NCI-H2107 (cell line): ENCODE data around the gene DACH1.

Experiments
- DNase-seq: peaks from one replicate; lab custom pipeline; 2025; lab: John Stamatoyannopoulos, UW

Gene DACH1

DNA sequence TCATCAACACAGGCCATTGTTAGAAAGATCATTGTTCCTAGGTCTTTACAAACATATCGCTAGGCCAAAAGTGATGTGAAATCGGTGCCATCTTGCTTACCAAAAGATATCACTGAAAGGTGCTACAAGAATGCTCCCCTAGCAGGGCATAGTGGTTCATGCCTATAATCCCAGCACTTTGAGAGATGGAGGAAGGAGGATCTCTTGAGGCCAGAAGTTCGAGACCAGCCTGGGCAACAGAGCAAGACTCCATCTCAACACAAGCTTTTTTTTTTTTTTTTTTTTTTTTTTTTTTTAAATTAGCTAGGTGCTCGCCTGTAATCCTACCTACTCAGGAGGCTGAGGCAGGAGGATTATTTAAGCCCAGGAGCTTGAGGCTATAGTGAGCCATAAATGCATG, 92.1 kb downstream of the DACH1 start:
- no peak for DNase-seq

DNA sequence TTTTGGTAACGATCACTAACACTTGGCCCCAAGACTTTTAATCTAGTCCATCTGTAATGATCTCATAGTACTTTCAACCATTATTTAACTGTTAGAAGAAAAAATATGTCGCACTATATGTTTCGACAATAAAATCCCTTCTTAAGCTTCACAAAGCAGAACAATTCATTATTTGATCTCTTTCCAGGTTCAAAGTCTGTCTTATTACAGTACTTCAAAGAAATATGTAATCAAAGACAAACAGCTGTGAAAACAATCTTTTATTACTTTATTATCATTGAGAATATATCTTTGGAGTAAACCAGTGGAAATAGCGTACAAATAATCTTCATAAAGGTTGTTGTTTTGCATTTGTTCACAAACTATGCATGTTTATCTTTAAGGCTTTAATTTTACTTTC, 93.5 kb downstream of the DACH1 start:
- DNase-seq: no peak

DNA sequence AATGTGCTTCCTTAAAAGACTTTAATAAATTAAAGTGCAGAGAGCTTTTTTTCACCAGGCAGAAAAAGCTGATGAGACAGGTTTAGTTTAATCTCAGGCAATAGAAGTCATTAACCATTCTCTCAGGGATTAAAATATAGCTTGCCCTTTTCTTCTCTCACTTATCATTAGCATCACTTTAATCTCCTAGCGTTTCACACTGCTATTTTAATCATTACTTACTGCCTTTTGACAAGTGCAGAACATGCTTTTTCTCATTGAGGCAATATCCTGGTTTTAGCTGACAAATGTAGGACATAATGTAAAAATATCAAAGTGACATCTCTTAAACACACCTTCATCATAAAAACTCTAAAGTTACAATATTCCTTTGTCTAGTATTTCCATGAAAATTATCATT, 94.6 kb downstream of the DACH1 start:
- DNase-seq: no peak

DNA sequence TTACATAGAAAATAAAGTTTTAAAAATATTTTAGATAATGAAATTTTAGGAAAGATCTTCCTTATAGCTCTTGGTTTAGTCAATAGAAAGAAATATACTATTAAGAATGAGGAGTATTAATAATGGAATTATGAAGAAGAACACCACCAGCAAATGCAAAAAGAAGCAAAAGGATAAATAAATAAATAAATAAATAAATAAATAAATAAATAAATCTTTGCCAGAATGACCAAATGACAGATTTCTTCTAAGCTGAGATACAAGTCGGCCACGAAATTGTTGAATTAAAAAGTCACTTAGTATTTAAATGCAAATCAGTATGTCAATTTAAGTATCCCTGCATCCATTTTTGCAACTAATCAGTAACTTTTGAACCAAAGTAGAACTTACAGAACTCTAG, 95.9 kb downstream of the DACH1 start:
- no peak for DNase-seq

DNA sequence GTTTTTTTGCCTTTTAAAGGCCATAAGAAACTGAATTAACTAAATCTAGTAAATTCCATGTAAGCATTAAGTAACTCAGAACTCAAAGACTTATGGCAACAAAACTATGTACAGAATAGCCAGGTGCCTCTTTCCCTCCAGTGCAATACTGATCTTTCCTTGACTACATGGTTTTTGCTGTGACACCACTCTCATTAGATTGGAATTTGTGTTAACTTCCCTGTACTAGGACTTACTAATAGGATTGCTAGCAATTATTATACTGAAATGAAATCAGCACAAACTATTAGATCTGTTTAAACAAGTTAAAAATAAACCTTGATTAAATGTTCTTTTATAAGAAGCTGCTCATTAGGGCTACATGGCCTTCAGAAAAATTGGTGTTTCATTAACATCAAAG, 96.3 kb downstream of the DACH1 start:
- DNase-seq: no peak

DNA sequence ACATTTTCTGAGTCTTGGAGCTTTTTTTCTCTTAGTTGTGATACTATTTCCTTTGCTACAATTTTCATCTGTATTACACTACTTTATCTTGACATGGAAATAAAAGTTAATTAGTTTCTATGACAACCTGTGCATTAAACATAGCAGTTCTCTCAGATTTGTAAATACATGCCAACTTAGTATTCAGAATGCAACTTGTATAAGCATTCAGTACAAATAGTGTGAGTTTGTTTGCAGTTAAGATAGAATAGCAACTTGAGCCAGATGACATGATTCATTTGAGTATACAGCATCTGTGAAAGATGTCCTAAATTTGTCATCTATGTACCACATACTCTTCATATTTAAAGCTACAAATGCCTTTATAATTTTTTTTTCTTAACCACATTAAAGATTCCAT, 98.1 kb downstream of the DACH1 start:
- no peak for DNase-seq

DNA sequence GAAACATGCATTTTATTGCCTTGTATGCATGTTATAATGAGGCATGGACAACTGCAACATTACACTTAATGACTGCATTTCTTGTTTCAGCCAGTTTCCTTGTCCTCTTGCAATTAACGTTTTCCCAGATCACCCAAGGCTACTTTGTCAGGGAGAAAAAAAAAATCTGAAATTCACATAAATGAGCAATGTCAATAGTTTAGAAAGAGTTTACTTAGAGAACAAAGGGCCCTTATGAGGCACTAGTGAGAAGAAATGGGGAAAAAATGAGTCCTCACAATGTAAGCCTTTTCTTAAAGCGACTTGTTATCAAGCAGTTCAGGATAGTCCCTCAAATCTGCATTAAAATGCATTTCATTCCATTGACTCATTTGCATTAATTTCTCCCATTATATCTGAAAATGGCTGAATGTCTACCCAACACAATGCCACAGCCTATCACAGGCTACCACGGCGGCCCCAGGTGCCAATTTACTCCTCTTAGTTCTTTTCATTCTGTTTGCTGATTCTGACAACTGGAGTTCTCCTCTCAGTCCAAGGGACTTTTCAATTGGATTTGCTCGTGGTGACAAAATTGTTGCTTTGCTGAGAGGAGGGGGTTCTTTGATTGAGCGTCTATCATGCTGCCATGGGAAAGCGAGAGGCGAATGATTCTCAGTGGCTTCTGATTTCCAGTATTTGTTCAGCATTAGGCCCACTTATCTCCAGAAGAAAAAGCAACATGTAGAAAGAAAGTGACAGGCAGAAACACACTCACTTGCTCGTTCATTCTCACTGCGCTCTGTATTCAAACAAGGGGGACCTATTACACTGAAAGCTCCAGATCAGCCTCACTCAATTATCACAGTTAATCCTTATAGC, 107.1 kb downstream of the DACH1 start:
- no peak for DNase-seq

DNA sequence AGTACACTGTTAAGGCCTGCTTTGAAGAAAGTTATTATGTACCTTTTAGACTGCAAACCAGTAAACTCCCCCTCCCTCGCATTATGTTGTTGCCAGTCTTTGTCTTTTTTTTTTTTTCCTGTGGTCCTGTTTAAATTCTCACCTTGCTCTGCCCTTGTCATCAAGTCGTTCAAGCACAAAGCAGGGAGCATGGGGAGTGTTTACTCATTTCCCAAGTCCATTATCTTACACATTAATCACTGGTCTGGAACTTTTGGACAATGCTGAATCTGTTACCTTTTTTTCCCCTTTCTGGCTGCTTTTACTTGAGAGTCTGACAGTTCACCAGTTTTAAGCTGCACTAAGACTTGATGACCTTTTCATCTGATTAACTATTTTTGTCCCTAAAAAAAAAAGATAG, 108.2 kb downstream of the DACH1 start:
- DNase-seq: no peak

DNA sequence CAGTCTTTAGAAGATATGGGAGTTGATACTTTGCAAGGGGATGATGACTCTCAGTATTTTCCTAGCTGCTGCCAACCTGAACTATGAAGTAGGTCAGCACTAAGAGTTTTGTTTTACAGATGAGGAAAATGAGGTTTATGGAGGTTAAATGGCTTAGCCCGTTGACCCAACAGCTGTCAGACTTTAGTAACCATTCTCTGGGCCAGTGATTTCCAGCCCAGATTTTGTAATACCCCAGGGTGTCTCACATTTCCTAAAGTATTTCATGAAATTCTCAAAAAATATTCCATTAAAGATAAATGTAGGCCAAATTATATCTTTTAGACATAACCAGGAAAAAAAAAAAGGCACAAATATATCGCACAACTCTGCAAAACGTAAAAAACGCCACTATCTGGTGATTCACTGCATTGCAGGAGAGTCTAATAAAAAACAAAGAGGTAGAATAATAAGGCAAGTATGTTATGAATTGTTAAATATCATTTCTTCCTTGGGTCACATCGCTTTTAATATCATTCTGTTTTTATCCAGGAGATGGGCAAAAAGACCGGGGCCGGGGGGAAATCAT, 112.5 kb downstream of the DACH1 start:
- DNase-seq: no peak

DNA sequence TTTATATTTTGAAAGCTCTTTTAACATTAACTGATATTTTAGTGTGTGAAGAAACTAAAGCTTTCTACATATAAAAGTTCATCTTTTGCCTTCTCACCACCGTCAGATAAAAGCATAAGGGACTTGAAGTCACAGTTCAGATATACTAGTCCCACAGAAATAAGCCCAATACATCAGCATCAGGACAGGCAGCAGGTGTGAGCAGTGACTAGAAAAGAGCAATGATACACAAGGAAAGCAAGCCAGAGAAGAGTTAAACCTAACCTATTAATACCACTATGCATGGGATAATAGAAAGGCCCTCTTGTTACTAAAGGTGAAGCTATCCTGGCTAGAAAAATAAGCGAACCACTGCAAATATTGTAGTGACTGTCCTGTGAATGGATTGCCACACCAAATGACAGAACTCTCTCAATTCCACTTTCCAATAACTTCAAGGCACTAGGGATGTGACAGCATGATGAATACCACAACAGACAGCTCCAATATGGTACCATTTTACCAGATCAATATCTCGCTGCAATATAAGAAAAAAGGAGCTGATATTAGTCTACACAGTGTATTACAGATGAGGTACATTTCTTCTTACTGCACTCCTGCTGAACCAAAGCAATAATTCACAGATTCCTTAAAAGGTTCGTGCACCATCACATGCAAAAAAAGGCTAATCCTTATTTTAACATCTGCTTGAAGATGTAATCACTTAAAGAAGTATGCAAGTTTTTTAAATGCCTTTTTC, 114.1 kb downstream of the DACH1 start:
- DNase-seq: no peak

DNA sequence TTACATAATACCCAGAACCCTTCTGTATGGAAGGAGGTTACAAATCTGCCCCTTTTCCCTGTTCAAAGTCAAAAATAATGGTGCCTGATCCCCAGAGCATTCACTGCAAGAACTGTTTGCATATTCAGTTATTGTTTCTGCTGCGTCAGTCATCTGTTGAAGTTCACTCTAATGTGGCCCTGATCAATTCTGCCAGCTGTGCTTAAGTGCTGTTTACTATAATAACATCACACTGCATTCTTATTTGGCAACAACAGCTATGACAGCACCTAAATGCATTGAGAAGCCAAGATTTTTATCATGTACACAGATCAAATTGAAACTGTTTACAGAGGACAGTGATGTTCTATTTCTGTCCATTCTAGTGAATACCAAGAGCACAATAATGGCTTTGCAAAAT, 115.9 kb downstream of the DACH1 start:
- DNase-seq: no peak

DNA sequence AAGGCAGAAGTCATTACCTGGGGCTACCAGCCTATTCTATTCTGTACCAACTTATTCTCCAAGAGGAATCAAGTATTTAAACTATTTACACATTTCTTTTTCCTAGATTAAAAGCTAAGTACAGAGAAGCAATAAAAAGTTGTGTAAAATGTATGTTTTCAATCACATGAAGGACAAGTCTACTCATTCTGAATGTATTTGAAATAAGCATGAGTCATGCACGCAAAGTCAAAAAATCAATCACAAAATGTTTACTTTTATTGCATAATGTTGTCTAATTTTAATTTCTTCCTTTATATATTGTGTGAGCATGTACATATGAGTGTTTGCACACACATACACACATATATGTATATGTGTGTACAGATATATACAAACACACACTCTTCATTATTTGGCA, 136.7 kb downstream of the DACH1 start:
- no peak for DNase-seq

DNA sequence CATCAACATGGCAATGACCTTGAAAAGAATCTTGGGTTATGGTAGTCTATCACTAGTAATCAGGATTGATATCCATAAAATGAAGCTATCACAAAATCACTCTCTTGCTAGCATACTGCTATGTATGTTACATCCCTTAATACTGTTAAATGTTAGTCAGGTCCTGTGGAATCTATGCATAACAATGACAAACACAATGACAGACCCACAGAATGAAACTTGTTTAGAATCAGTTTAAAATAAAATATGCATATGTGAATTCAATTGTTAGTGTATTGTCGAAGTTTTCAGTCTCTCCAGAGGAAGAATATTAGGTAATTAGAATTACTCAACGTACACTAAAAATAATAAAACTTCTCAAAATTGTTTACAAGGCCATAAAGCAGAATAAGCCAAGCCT, 137.6 kb downstream of the DACH1 start:
- DNase-seq: no peak

DNA sequence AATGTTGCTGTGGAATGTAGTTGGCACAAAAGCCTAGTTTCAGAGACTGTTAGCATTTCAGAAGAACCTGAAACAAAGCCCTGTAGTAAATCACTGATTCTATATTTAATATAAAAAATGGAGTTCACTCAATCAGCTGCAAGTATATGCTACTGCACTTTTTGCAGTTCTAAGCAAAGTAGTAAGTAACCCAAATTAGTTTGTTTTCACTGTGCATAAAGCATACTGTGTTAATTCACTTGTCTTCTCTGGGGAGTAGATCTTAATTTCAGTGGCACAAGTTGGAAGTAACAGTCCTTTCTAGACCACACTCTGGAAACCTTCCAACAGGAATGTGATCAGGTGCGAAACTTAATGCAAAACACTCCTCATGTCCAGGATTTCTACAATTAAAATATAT, 139.3 kb downstream of the DACH1 start:
- DNase-seq: no peak

DNA sequence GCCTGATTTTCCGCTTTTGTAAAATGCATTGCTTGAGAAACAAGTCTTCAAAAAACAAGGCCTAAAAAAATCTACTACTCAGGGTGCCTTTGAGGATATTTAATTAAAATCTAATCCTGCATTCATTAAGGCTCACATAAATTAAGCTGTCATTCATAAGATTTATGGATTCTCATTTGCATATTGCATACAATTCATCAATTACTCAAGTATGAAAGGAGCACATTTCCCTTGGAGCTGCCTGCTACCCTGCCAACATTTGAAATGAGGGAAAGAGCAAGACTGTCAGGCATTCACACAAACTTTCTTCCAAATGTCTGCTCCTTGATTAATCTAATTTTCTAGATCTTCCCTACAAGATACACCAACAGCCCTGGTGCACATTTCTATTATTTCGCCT, 140.0 kb downstream of the DACH1 start:
- DNase-seq: no peak

DNA sequence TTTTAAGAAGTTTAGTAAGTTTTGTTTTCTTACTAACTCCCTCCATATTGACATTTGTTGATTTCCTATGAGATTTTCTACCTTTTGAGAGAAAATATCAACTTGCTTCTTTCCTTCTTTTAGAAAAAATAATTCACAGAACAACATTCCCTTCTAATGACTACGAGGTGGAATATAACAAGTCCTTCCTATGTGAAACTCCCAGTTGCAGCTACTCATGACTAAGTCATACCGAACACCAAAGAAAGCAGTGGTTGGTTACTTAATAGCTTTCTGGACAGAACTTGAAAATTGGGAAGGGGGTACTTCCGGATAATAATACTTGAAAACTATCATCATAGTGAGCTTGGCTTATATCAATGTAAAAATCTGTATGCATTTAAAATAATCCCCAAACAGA, 144.8 kb downstream of the DACH1 start:
- no peak for DNase-seq

DNA sequence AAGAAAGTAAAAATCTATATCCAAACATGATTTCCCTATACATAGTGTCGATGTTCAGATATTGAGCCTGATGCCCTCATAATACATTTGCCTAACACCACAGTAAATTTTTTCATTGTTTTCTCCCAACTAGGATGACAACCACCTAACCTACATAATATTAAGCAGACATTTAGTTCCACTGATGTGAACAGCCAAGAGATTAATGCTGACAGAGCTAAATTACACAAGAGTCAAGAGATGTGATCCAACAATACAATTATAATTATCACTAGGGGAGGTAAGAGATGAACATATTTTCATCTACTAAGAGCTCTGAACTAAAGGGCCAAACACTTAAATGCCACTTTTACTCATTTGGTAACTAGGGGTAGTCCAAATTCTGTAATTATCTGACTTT, 145.9 kb downstream of the DACH1 start:
- DNase-seq: no peak

DNA sequence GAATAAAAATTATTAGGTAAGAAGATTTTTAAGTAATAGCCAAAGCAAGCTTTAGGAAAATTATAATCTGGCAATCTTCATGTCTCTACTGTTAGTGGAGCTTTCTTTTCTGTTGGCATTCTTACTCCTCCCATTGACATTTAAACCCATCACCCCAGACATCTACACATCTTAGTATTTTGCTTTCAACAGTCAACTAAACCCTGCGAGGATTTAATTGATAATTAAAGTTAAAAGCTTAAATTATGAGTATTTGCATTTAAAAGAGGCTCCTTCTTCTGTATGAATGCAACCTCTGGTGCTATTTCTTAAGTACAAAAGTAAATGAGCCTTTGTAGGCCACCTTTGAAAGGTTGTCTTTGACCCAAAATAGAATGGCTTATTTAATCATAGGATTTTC, 148.1 kb downstream of the DACH1 start:
- DNase-seq: no peak

DNA sequence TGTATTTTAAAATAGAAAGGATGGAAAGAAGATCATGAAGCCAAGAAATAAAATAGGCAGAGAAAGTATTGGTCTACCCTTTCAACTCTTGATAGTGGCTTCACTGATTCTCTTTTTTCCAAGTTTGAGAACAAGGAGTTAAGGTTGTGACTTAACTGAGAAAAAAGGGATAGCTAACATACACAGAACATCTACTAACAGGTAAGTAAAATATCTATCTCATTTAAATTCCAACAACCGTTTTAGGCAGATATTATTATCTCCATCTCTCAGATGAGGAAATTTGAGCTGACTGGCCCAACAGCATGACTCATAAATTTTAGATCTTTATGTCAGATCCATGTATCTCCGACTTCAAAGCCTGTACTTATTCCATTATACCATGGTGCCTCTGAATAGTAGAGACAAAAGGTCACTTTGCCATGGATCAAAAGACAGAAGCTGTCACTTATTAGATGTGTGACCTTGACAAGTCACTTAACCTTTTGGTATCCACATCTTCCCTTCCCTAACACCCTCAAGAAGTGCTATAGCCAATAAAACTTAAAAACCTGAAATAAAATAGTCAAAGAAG, 152.1 kb downstream of the DACH1 start:
- no peak for DNase-seq

DNA sequence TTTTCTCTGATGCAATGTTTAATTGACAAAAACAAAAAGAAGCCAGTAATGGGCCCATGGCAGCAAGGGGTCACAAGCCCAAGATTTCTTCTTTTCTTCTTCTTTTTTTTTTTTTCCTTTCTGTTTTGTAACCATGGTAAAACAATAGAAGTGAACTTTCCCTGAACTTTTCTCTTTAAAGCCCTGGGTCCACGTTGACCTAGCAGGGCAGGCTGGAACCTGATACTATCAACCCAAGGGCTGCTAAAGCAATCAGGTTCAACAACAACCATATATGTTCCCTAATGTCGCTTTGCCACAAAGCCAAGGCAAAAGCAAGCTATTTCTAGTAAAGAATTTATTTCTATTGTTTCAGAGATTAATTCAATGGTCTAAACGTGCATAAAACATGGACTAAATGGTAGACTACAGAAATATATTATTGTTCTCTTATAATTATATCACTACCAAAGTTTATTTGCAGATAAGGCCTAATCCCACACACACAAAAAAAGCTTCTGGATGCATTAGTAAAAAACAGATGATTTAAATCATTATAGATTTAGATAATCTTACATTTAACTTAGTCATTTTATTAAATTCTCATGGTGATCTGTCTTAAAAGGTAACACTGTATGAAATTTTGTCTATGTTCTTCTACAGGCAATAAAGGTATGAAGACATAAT, 153.9 kb downstream of the DACH1 start:
- no peak for DNase-seq

DNA sequence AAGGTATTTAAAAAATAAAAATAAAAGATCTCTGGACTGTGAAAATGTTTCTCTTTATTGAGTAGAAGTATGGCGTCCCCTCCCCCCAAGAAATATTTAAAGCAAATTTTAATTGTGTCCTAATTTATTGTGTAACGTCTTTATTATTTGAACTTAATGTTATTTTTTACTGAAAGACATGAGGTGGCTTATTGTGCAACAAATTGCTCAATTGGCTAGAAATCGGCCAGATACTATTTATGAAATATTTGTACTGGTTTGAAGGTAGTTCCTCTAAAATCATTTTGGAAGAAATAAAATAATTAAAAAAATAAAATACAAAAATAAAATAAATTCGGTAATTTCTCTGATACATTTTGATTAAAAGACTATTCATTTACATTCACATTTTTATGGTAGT, 162.3 kb downstream of the DACH1 start:
- no peak for DNase-seq

DNA sequence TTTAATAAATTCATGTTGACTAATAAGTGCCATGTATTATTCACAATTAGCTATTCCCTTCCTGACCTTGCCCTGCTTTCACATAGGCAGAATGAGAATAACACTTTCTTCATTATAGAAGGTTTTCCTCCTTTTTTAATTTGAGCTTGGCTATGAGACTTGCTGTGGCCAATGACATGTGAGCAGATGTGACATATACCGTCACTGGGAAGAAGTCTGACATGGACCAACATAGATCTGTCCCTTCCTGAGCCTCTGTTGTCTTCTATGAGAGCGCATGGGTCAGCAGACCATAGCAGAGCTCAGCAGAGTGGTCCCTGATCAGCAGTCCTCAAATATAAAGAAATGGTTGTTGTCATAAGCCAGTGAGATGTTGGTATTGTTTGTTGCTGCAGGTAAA, 163.9 kb downstream of the DACH1 start:
- no peak for DNase-seq
